HG03342 (cell line): ENCODE measurements around the gene ATP2B1.

Source experiments
- ATAC-seq: cut with Tn5 transposase; IDR thresholded peaks from one replicate; pipeline ENCODE4 v1.9.1; 2021; ENCODE audit warnings: mild to moderate bottlenecking, moderate library complexity; ENCODE audit not compliant: unreplicated experiment

Gene ATP2B1

DNA sequence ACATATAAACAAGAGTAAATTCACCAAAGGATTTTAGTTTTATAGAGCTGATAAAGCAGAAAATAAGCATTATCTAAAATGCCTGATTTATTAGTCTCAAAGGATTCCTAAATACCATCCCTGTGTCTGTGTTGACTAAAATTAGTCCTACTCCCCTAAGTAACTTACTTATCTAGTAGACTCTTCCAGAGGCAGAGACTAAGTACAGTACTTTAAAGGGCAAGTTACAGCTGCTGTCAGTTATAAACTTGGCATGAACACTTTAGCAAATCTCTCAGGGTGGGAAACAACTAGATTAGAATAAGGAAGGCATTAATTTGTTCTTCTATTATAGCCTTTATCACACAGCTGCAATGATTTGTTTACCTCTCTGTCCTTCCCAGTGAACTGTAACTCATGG is 46.0 kb downstream of the ATP2B1 start:
- ATAC-seq: no peak

- ATAC-seq: no peak
These were observed 46.8 kb downstream of the ATP2B1 start for GRCh38 chr12:89661706-89662330.

GRCh38 chr12:89657739-89658138 is 50.9 kb downstream of the ATP2B1 start:
- no peak for ATAC-seq

- ATAC-seq: no peak
These were observed 51.6 kb downstream of the ATP2B1 start for GRCh38 chr12:89657066-89657465.

DNA sequence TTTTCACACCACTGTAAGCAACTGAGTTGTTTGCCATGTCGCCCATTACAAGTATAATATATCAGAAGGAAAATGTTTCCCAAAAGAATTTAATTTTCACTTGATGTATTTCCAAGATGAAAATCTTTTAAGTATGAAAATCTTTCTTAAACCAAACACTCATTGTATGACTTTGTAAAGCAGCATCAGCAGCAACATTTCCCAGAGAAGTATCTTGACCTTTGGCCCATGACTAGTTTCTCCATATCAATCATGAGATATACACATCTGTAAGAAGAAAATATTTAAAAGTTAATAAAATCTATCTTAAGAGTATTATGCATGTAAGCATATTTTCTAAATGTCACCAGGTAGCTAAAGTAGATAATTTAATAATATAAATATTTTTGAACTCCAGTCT is 52.8 kb downstream of the ATP2B1 start:
- no peak for ATAC-seq

DNA sequence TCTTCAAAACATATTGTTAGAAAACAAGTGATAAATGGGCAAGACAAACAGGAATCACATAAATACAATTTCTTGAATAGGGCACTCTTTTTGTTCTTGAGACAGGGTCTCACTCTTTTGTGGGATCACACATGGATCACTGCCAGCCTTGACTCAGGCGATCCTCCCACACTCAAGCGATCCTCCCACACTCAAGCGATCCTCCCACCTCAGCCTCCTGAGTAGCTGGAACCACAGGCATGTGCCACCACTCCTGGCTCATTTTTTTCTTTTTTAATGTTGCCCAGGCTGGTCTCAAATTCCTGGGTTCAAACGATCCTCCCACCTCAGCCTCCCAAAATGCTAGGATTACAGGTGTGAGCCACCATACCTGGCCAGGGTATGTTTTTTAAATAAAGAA is 57.4 kb downstream of the ATP2B1 start:
- ATAC-seq: no peak

- ATAC-seq: no peak
These were observed 58.4 kb downstream of the ATP2B1 start for GRCh38 chr12:89650239-89650638.

- ATAC-seq: no peak
These were observed 58.8 kb downstream of the ATP2B1 start for GRCh38 chr12:89649820-89650219.

- no peak for ATAC-seq
These were observed 59.5 kb downstream of the ATP2B1 start for GRCh38 chr12:89649139-89649538.

DNA sequence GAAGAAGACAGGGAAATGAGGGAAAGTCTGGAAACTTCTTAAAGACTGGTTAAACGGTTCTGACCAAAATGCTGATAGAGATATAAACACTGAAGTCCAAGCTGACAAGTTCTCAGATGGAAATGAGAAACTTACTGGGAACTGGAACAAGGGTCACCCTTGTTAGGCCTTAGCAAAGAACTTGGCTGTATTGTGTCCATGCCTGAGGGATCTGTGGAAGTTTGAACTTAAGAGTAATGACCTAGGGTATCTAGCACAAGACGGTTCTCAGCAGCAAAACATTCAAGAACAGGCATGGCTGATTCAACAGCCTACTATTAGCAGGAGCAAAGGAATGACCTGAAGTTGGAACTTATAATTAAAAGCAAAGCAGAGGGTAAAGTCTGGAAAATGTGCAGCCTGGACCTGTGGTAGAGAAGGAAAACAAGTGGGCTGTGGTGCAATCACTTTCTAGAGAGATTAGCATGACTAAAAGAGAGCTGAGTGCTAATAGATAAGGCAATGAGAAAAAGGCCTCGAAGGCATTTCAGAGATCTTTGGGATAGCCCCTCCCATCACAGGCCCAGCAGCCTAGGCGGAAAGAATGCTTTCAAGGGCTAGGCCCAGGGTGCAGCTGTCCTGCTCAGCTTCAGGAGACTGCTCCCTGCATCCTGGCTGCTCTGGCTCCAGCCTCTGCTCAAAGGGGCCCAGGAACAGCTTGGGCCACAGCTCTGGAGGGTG is 60.3 kb downstream of the ATP2B1 start:
- no peak for ATAC-seq

DNA sequence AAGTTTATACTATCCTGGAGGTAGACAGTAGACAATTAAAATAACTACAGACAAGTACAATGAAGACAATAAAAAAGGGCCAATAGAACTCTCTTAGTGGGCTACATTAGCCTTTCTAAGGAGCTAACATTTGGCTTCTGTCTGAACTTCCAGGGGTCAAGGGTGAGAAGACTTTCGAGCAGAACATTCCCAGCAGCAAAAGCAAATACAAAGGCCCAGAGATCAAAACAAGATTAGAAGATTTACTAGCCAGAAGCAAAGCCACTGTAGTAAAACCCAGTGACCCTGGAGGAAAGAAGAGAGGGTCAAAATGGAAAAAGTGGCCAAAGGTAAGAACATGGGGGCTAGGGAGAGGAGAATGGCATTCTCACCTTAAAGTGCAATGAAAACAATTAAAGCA is 63.2 kb downstream of the ATP2B1 start:
- no peak for ATAC-seq

GRCh38 chr12:89642959-89643358 is 65.7 kb downstream of the ATP2B1 start:
- ATAC-seq: no peak

- no peak for ATAC-seq
These were observed 71.9 kb downstream of the ATP2B1 start for GRCh38 chr12:89636776-89637160.

DNA sequence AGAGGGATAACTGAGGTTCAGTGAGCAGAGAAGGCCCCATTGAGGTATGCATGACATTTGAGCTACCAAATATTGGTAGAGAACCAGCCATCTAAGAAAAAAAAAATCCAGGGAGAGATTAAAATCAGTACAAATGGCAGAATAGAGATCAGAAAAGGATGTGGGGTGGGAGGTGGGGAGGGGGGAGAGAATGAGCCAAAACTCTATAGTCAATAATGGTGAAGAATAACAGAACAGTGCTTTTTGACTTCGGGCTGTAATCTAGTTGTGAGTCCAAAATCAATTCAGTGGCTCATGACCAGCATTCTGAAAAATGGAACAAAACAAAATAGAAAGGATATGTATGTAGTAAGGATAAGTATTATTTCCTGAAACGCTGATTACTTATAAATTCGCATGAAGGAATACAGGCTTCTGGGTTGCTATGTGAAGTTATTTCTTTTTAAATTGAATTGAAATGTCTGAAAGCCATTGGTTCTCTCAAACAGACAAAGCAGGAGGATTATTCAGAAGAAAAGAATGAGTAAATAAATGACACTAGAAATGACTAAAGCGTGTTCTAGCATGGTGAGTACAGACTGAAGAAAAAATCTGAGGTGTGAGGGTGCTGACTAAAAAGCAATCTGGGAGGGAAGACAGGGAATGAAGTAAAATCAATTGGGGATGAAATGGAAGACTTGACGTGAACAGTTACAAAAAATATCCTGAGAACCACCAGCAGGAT is 72.4 kb downstream of the ATP2B1 start:
- no peak for ATAC-seq

DNA sequence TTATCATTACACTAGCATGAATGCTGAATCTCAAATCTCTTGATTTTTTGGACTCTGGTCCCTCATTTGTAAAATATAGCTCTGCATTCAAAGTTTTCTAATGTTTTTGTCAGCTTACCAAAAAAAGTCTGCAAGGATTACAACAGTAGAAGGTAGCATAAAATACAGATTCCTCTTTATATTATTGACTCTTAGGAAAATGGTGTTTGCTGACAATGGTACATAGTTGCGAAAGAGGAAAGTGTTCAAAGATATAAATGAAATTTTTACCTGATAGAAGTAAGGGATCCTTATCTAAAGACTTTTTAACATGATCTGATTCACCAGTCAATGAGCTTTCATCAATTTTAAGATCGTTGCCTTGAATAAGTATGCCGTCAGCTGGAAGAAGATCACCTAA is 74.1 kb downstream of the ATP2B1 start:
- ATAC-seq: no peak

- ATAC-seq: no peak
These were observed 75.9 kb downstream of the ATP2B1 start for GRCh38 chr12:89632778-89633177.

- no peak for ATAC-seq
These were observed 86.5 kb downstream of the ATP2B1 start for GRCh38 chr12:89622115-89622514.

DNA sequence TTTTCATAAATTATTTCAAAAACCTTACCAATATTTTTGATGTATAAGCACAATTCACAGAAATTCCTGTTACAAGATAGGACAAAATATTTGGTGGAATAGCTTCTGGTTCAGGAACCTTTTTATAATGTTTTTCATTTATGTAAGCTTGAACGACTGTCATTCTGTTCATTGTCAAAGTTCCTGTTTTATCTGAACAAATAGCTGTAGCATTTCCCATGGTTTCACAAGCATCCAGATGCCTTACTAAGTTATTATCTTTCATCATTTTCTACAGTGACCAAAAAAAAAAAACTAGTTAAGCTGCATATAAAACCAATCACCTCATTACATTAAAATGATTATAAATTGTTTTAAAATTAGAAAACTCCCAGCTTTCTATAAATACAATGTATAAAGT is 87.1 kb downstream of the ATP2B1 start:
- ATAC-seq: no peak

GRCh38 chr12:89619764-89620163 is 88.9 kb downstream of the ATP2B1 start:
- no peak for ATAC-seq

- no peak for ATAC-seq
These were observed 90.3 kb downstream of the ATP2B1 start for GRCh38 chr12:89618113-89618862.

GRCh38 chr12:89610366-89610765 is 98.3 kb downstream of the ATP2B1 start:
- ATAC-seq: no peak
